ENCODE measurements around the gene SELENBP1.

Gene SELENBP1

GRCh38 chr1:151343587-151343986, 28.9 kb downstream of the SELENBP1 start:
- no peak for DNase-seq (ENCODE audit: low read depth in 3 of 3)

- no peak for DNase-seq (ENCODE audit: low read depth in 3 of 3)
Measured at GRCh38 chr1:151342569-151342968, 29.9 kb downstream of the SELENBP1 start.

- DNase-seq (ENCODE audit: low read depth in 3 of 3), result no peak
Measured at GRCh38 chr1:151342021-151342420, 30.5 kb downstream of the SELENBP1 start.

- peak in 1 of 3 experiments; percentile 41 for DNase-seq (ENCODE audit: low read depth in 3 of 3)
Measured at GRCh38 chr1:151340870-151341754, 31.4 kb downstream of the SELENBP1 start.

GRCh38 chr1:151336556-151336955, 35.9 kb downstream of the SELENBP1 start:
- DNase-seq (ENCODE audit: low read depth in 3 of 3), result no peak

GRCh38 chr1:151334822-151335221, 37.7 kb downstream of the SELENBP1 start:
- no peak for DNase-seq (ENCODE audit: low read depth in 3 of 3)

- DNase-seq (ENCODE audit: low read depth in 3 of 3), result no peak
Measured at GRCh38 chr1:151327903-151328674, 44.4 kb downstream of the SELENBP1 start.

- peak; percentile 65 to 78 (median 76) for DNase-seq (ENCODE audit: low read depth in 3 of 3)
Measured at GRCh38 chr1:151327223-151327902, 45.1 kb downstream of the SELENBP1 start, which contains the start of gene PI4KB. PI4KB (minus strand) TSS chr1:151327416; CDS start chr1:151316481, 10,935 bp downstream.

- DNase-seq (ENCODE audit: low read depth in 3 of 3), result peak; percentile 18 to 50 (median 46)
Measured at GRCh38 chr1:151326619-151327222, 45.8 kb downstream of the SELENBP1 start.

- DNase-seq (ENCODE audit: low read depth in 3 of 3), result no peak
Measured at GRCh38 chr1:151325646-151326429, 46.7 kb downstream of the SELENBP1 start.

GRCh38 chr1:151325231-151325630, 47.3 kb downstream of the SELENBP1 start:
- DNase-seq (ENCODE audit: low read depth in 3 of 3), result no peak

GRCh38 chr1:151324390-151324930, 48.0 kb downstream of the SELENBP1 start:
- DNase-seq (ENCODE audit: low read depth in 3 of 3), result no peak

GRCh38 chr1:151318975-151319374, 53.5 kb downstream of the SELENBP1 start:
- no peak for DNase-seq (ENCODE audit: low read depth in 3 of 3)

- no peak for DNase-seq (ENCODE audit: low read depth in 3 of 3)
Measured at GRCh38 chr1:151315565-151316235, 56.8 kb downstream of the SELENBP1 start.
